ENCODE measurements around the gene MCHR1.

GRCh38 chr22:40638261-40638660 lies 41.0 kb upstream of the MCHR1 start:
- TF ChIP-seq CTCF (IDR thresholded peaks at IDR 0.05): no peak
- no peak for TF ChIP-seq POLR2AphosphoS5 (IDR thresholded peaks at IDR 0.05)
- no peak for TF ChIP-seq POLR2A (IDR thresholded peaks at IDR 0.05)
- TF ChIP-seq EP300 (IDR thresholded peaks at IDR 0.05): no peak
